Epithelial cell of proximal tubule (primary cell): ENCODE data around the gene GLS. TPM values are rescaled to one million over a fixed set of nuclear protein-coding genes. Genes with fewer than 3 reads are reported as not detected.
A peak's percentile ranks its signal among the peaks of the same experiment; 100 is the strongest.
"Not testable (repeated sequence)": the region's sequence is repeated elsewhere in the genome, so short reads cannot be mapped to it uniquely, and the experiment has no call there.

Experiments
- DNase-seq: peaks from one replicate; pipeline ENCODE4 v3.0.0-alpha.2; 2011; ENCODE audit warnings: low read depth
- H3K4me3 ChIP-seq: 2 replicates; pipeline ENCODE4 v1.5.1; 2011; ENCODE audit warnings: low read depth, mild to moderate bottlenecking, low read length
- total RNA-seq: library from RNA; depleted of rRNA; stranded (reverse); fragments of >200 nt; gene quantifications from 2 replicates; pipeline ENCODE4 v1.2.3, GENCODE V29; 2015
- TF ChIP-seq, protein P1 (sequence below): conservative IDR thresholded peaks from 2 replicates; pipeline ENCODE4 v1.5.1; 2012; ENCODE audit warnings: low read depth, mild to moderate bottlenecking, low read length

GLS gene
- total RNA-seq, 1 donor from 2014 or later = 246 TPM

DNA sequence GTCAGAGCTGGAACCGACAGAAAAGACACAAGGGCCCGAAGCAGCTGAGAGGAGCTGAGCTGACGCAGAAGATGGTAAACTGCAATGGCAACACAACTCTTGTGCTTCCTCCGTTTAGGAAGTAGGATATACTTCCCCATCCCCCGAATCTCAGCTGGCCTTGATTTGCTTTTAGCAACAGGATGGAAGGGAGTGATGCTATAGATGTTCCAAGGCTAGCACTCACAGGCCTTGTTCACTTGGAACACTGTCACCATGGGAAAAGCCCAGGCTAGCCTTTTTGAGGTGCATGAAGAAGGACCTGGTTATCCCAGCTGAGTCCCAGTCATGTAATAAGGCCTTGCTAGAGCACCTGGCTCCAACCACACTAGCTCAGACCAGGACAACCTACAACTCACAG lies 107.3 kb downstream of the GLS start:
- TF ChIP-seq, protein P1, sequence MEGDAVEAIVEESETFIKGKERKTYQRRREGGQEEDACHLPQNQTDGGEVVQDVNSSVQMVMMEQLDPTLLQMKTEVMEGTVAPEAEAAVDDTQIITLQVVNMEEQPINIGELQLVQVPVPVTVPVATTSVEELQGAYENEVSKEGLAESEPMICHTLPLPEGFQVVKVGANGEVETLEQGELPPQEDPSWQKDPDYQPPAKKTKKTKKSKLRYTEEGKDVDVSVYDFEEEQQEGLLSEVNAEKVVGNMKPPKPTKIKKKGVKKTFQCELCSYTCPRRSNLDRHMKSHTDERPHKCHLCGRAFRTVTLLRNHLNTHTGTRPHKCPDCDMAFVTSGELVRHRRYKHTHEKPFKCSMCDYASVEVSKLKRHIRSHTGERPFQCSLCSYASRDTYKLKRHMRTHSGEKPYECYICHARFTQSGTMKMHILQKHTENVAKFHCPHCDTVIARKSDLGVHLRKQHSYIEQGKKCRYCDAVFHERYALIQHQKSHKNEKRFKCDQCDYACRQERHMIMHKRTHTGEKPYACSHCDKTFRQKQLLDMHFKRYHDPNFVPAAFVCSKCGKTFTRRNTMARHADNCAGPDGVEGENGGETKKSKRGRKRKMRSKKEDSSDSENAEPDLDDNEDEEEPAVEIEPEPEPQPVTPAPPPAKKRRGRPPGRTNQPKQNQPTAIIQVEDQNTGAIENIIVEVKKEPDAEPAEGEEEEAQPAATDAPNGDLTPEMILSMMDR = no peak
- H3K4me3 ChIP-seq = no peak overlapping the region
- no peak for DNase-seq

DNA sequence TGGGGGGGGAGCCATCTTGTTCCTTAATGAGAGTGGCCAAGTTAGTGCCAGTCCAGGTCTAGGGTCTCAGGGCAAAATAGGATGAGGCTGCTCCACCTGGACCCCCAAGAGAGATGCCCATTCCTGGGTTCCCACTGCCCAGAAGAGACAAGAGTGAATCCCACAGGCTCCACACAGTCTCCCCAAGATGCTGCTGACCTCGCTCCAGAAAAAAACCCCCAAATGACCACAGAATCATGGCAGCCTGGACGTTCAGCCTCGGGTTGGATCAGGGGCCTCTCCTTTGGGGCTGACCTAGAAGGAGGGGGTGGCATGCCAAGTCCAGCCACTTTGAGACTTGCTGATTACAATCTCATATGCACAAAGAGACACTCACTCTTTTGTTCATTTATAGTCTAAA lies 108.3 kb downstream of the GLS start:
- no peak overlapping the region for H3K4me3 ChIP-seq
- no peak for DNase-seq
- TF ChIP-seq, protein P1 = no peak

DNA sequence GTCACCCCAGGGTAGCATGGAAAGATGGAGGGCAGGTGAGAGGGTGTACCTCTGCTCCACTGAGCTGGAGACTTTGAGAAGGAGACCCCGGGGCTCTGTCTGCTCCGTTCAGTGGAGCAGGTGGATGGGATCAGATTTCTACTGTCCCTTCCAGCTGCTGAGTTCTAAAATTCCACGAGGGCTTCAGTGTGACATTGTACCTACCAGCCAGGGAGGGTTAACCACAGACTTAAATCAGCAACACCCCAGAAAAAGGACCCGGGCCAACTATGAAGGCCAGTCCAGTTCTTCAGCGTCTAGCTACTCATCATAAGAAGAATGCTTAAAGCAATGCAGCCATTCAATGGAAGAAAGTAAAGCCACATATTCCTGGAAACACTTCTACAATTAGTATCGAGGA lies 109.5 kb downstream of the GLS start:
- DNase-seq = no peak
- no peak overlapping the region for H3K4me3 ChIP-seq
- TF ChIP-seq, protein P1 = no peak

DNA sequence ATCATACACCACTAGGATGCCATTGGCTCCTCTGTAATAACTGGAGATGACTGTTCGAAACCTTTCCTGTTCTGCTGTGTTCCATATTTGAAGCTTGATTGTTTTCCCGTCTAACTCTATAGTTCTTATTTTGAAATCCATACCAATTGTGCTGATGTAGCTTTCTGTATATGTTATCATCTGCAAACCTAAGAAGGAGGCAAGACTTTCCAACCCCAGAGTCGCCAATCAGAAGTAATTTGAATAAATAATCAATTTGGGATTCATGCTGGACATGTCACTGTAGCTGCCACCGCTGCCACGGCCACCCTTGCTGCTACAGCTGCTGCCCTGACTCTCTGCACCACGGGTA lies 112.6 kb downstream of the GLS start:
- H3K4me3 ChIP-seq = no peak overlapping the region
- DNase-seq = no peak
- TF ChIP-seq, protein P1 = no peak

DNA sequence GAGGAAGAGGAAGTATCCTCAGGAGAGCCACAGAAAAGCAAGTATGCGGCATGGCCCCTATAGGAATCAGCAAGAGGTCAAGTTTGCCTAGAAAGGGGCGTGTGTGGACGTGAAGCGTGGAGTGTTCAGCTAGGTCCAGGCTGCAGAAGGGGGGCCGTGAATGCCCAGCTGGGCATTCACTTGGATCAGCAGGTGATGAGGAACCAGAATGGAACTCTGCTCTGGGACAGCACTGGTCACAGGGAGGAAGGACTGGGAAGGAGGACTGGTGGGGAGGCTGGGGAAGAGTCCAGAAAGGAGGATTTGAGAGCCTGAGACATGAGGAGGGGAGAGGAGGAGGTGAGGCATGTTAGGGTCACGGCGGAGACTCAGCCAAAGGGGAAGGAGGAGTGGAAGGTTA lies 113.5 kb downstream of the GLS start:
- TF ChIP-seq, protein P1 = no peak
- no peak for DNase-seq
- H3K4me3 ChIP-seq = no peak overlapping the region

DNA sequence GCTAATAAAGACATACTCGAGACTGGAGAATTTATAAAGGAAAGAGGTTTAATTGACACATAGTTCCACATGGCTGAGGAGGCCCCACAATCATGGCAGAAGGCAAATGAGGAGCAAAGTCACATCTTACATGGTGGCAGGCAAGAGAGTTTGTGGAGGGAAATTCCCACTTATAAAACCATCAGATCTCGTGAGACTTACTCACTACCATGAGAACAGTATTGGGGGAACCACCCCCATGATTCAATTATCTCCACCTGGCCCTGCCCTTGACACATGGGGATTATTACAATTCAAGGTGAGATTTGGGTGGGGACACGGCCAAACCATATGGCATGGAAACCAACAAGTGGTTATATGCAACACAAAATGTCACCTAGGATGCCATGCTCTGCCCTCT lies 114.7 kb downstream of the GLS start:
- DNase-seq, H3K4me3 ChIP-seq: not testable (repeated sequence)

DNA sequence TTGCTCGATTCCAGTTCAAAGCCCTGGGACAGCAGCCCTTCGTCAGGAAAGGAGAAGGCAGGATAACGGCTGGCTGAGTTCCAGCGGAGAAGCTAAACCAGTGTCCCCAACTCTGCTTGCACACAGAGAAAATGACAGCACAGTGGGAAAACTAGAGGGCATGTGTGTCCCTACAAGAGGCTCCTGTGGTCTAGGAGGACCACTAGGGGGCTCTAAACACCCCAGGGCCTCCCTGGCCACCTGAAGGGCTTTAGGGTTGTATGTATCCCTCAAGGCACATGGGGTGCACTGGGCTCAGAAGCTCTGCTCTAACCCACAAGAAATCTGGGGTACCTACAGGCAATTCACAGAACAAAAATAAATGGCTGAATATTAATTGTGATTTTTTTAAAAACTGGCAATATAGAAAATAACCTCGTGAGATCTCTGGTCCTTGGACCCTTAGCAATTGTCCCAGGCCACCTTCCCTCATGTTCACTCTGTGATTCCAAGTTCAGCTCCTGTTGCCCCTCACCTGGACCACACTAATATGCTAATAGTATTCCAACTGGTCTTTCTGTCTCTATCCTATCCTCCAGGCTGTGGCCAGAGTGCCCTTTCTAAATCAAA lies 115.8 kb downstream of the GLS start:
- no peak for DNase-seq
- TF ChIP-seq, protein P1 = peak; percentile 83
- no peak overlapping the region for H3K4me3 ChIP-seq
